Panc1 (cell line): Measurements from ENCODE around the gene PHOX2A. TPM values are rescaled to one million over a fixed set of nuclear protein-coding genes. Genes with fewer than 3 reads are reported as not detected.
A peak's percentile ranks its signal among the peaks of the same experiment; 100 is the strongest.

Source experiments
- ATAC-seq: fragments of 200-7000 bp; cut with Tn5 transposase; 2 replicates; pipeline ENCODE4 v1.9.1; 2020; ENCODE audit warnings: mild to moderate bottlenecking, moderate library complexity
- BruUV-seq: library from RNA; stranded (reverse); fragments of 400-500 nt; replicated peaks from 2 replicates; lab custom pipeline; 2021; lab: Mats Ljungman, UMichigan
- CTCF ChIA-PET: fragments of 300-600 bp; sonication (Branson Sonifier 250); formaldehyde crosslinking; loops from one replicate; lab custom pipeline; 2022; ENCODE audit warnings: antibody characterized with exemption; lab: Charles Lee
- POLR2A ChIA-PET: fragments of 300-600 bp; sonication (Branson Sonifier 250); formaldehyde crosslinking; loops from one replicate; lab custom pipeline; 2022; ENCODE audit warnings: antibody characterized with exemption; lab: Charles Lee
- DNase-seq: peaks from one replicate; pipeline ENCODE4 v3.0.0-alpha.2; 2010; ENCODE audit warnings: low read depth, low spot score
- H3K27ac ChIP-seq: 2 replicates; pipeline ENCODE4 v1.5.1; 2011; ENCODE audit warnings: mild to moderate bottlenecking, low read length, inconsistent platforms
- H3K27me3 ChIP-seq: fragments of 200-500 bp; sonication (Bioruptor generic); 2 replicates; pipeline ENCODE4 v1.6.0; 2014; ENCODE audit warnings: low read length, inconsistent platforms; ENCODE audit not compliant: control insufficient read depth, insufficient read depth
- H3K36me3 ChIP-seq: fragments of 200-500 bp; sonication (Bioruptor generic); 2 replicates; pipeline ENCODE4 v1.5.1; 2014; ENCODE audit warnings: inconsistent platforms, mild to moderate bottlenecking, low read length, moderate library complexity; ENCODE audit not compliant: control insufficient read depth, insufficient read depth
- H3K4me1 ChIP-seq: 2 replicates; pipeline ENCODE4 v1.5.1; 2011; ENCODE audit warnings: inconsistent platforms, mild to moderate bottlenecking, low read length, moderate library complexity; ENCODE audit not compliant: control insufficient read depth, insufficient read depth
- H3K4me3 ChIP-seq, 2 experiments: 2 replicates each; pipeline ENCODE4 v1.5.1; 2011 to 2012; ENCODE audit warnings: low read depth in 2 of 2, low read length in 2 of 2, mild to moderate bottlenecking in 2 of 2, inconsistent platforms in 1 of 2, moderate library complexity in 1 of 2
- H3K9me3 ChIP-seq: fragments of 200-500 bp; sonication (Bioruptor generic); 2 replicates; pipeline ENCODE4 v1.5.1; 2014; ENCODE audit warnings: low read depth, mild to moderate bottlenecking, inconsistent platforms, low read length, moderate library complexity; ENCODE audit not compliant: control insufficient read depth, insufficient read depth
- CTCF ChIP-seq: fragments of 450-650 bp; IDR thresholded peaks from 2 replicates; pipeline ENCODE4 v1.5.1; 2017; ENCODE audit warnings: mild to moderate bottlenecking
- POLR2AphosphoS5 ChIP-seq: IDR thresholded peaks from 2 replicates; pipeline ENCODE4 v1.6.1; 2012; ENCODE audit warnings: mild to moderate bottlenecking, low read depth, low read length, moderate library complexity
- REST ChIP-seq, 2 experiments: IDR thresholded peaks; 2 replicates each; pipeline ENCODE4 v1.6.1; 2011 to 2012; ENCODE audit warnings: low read depth in 2 of 2, control low read depth in 1 of 2, low read length in 1 of 2, mild to moderate bottlenecking in 1 of 2, moderate library complexity in 1 of 2; ENCODE audit not compliant: insufficient read depth in 1 of 2
- SIN3A ChIP-seq: IDR thresholded peaks from 2 replicates; pipeline ENCODE4 v1.6.1; 2012; ENCODE audit warnings: low read depth, mild to moderate bottlenecking, low read length, moderate library complexity, borderline replicate concordance; ENCODE audit not compliant: insufficient read depth
- TCF7L2 ChIP-seq: IDR thresholded peaks from 2 replicates; pipeline ENCODE4 v1.6.1; 2011; ENCODE audit warnings: mild to moderate bottlenecking, low read depth, low read length, inconsistent platforms
- in situ Hi-C: cut with HindIII; loops from 2 replicates; pipeline ENCODE4 v1.10.0; 2016; ENCODE audit warnings: low sequenced_read_pairs, low pct_unique_long_range_greater_than_20kb
- intact Hi-C: fragments of 100-400 bp; cut with micrococcal nuclease; formaldehyde crosslinking; loops from one replicate; pipeline ENCODE4 v1.10.0; 2022; ENCODE audit not compliant: unreplicated experiment
- total RNA-seq: library from RNA; stranded (reverse); gene quantifications from one replicate; pipeline ENCODE4 v1.2.1, GENCODE V29; 2021; ENCODE audit not compliant: unreplicated experiment

PHOX2A gene
- total RNA-seq, 1 experiment from 2014 or later: not detected

- ATAC-seq (no peak), DNase-seq (no peak)
- no peaks in the 10 kb centered on the region for H3K4me1 ChIP-seq
- no peak for TF ChIP-seq SIN3A
- TF ChIP-seq TCF7L2: no peak
- no peak for TF ChIP-seq CTCF
- TF ChIP-seq REST (IDR thresholded peaks at IDR 0.05; ENCODE audit: insufficient read depth in 1 of 2, low read depth in 2 of 2, low read length in 1 of 2): no peak
- TF ChIP-seq POLR2AphosphoS5: no peak
- H3K27ac ChIP-seq: no peak overlapping the region
- no peaks in the 10 kb centered on the region for H3K27me3 ChIP-seq
- H3K4me3 ChIP-seq: no peak overlapping the region
- intact Hi-C loops (no loop called here), in situ Hi-C loops (no loop called here)
- H3K9me3 ChIP-seq: no peaks in the 10 kb centered on the region
- BruUV-seq: no TSS peak
- ChIA-PET CTCF (interaction anchor here (0.8 kb wide), 1 partner anchor 235 kb away, joined by 3 read pairs; no protein-coding TSS in a partner anchor), POLR2A (interaction anchor here (0.6 to 0.7 kb wide), 2 partner anchors 161 to 251 kb away, joined by 3 to 7 read pairs; no protein-coding TSS in a partner anchor)
- no peaks in the 10 kb centered on the region for H3K36me3 ChIP-seq
These were observed 48.3 kb downstream of the PHOX2A start for GRCh38 chr11:72195518-72196270.

GRCh38 chr11:72191961-72192381 lies 52.0 kb downstream of the PHOX2A start, which contains the start of gene FOLR1:
FOLR1 (plus strand) TSS chr11:72192140; CDS start chr11:72192174, 34 bp downstream.
- H3K27me3 ChIP-seq: no peaks in the 10 kb centered on the region
- no TSS peak for BruUV-seq
- in situ Hi-C loops (no loop called here), intact Hi-C loops (no loop called here)
- no peaks in the 10 kb centered on the region for H3K9me3 ChIP-seq
- H3K4me3 ChIP-seq: no peak within 1 kb of the TSS
- no peak within 1 kb of the TSS for H3K27ac ChIP-seq
- POLR2A ChIA-PET: interaction anchor here (0.5 kb wide), 1 partner anchor 590 kb away, joined by 3 read pairs; no protein-coding TSS in a partner anchor
- ATAC-seq (0 out of 2 replicates have a peak, but pooled peaks have one; percentile 39), DNase-seq (no peak)
- CTCF ChIA-PET: no interaction called here
- no peaks in the 10 kb centered on the region for H3K36me3 ChIP-seq
- no peaks in the 10 kb centered on the region for H3K4me1 ChIP-seq
- no peak for TF ChIP-seq SIN3A
- no peak for TF ChIP-seq REST (IDR thresholded peaks at IDR 0.05; ENCODE audit: insufficient read depth in 1 of 2, low read depth in 2 of 2, low read length in 1 of 2)
- no peak for TF ChIP-seq CTCF
- no peak for TF ChIP-seq TCF7L2
- TF ChIP-seq POLR2AphosphoS5: no peak
